A549 (cell line): ENCODE results near the gene SOX14. TPM values are rescaled to one million over a fixed set of nuclear protein-coding genes. Genes with fewer than 3 reads are reported as not detected.

Experiments
- ATAC-seq, 2 experiments: fragments of 200-7000 bp in 1 of 2; fragments of >200 bp in 1 of 2; cut with Nextera tagmentation in 1 of 2; cut with Tn5 transposase in 1 of 2; 3 replicates each; pipeline versions ENCODE4 v1.8.0 to v1.9.1; 2018 to 2020; ENCODE audit warnings: mild to moderate bottlenecking in 1 of 2, moderate library complexity in 1 of 2
- CTCF ChIA-PET: fragments of 300-600 bp; sonication (Branson Sonifier 250); formaldehyde crosslinking; extraction: SDS; loops from one replicate; lab custom pipeline; 2021; ENCODE audit warnings: antibody characterized with exemption, inconsistent platforms; lab: Yijun Ruan, JAX
- POLR2A ChIA-PET: fragments of 350-600 bp; formaldehyde crosslinking; extraction: SDS; loops from one replicate; lab custom pipeline; 2021; ENCODE audit warnings: antibody characterized with exemption, inconsistent platforms; lab: Yijun Ruan, JAX
- DNase-seq, 2 experiments: peaks; one replicate each; pipeline versions ENCODE4 v3.0.0 to v3.0.0-alpha.2; 2011 to 2016; ENCODE audit warnings: low read depth in 1 of 2, low spot score in 1 of 2
- FAIRE-seq: peaks from 2 replicates; lab custom pipeline; 2011; peaks lifted over from hg19 to GRCh38; lab: Jason Lieb, UNC
- H3K27ac ChIP-seq, 2 experiments: fragments of >200 bp; sonication (Bioruptor Twin); formaldehyde crosslinking; 3 replicates each; pipeline ENCODE4 v1.5.1; 2016 to 2017
- H3K4me1 ChIP-seq: fragments of >200 bp; sonication (Bioruptor Twin); formaldehyde crosslinking; 3 replicates; pipeline ENCODE4 v1.6.1; 2016
- H3K4me2 ChIP-seq: fragments of >200 bp; sonication (Bioruptor Twin); formaldehyde crosslinking; 3 replicates; pipeline ENCODE4 v1.6.1; 2016
- H3K4me3 ChIP-seq: fragments of >200 bp; sonication (Bioruptor Twin); formaldehyde crosslinking; 3 replicates; pipeline ENCODE4 v1.5.1; 2016
- H3K9me3 ChIP-seq: fragments of >200 bp; sonication (Bioruptor Twin); formaldehyde crosslinking; 3 replicates; pipeline ENCODE4 v1.6.1; 2016
- CEBPB ChIP-seq, 2 experiments: fragments of >200 bp in 1 of 2; sonication (Bioruptor Twin) in 1 of 2; formaldehyde crosslinking in 1 of 2; IDR thresholded peaks; 2 replicates each; pipeline ENCODE4 v1.6.1; 2012 to 2016
- CHD4 ChIP-seq: fragments of 200-600 bp; sonication (generic); IDR thresholded peaks from 2 replicates; pipeline ENCODE4 v1.6.1; 2016; ENCODE audit warnings: antibody characterized with exemption, mild to moderate bottlenecking, borderline replicate concordance
- FOSL2 ChIP-seq, 2 experiments: fragments of 450-650 bp in 1 of 2; fragments of >200 bp in 1 of 2; sonication (Bioruptor Twin) in 1 of 2; formaldehyde crosslinking; IDR thresholded peaks; 2 replicates each; pipeline versions ENCODE4 v1.5.0 to v1.6.1; 2016 to 2020; ENCODE audit warnings: mild to moderate bottlenecking in 1 of 2, moderate library complexity in 1 of 2
- HDAC2 ChIP-seq: fragments of 200-600 bp; sonication (generic); IDR thresholded peaks from 2 replicates; pipeline ENCODE4 v1.6.1; 2016
- HEYL ChIP-seq: fragments of 250-450 bp; sonication (Bioruptor Pico); IDR thresholded peaks from 2 replicates; pipeline ENCODE4 v1.8.0; 2021; ENCODE audit warnings: mild to moderate bottlenecking, moderate library complexity
- KDM5A ChIP-seq: fragments of 200-600 bp; sonication (generic); IDR thresholded peaks from 2 replicates; pipeline ENCODE4 v1.6.1; 2016; ENCODE audit warnings: antibody characterized with exemption, mild to moderate bottlenecking
- MAFK ChIP-seq: fragments of 450-650 bp; IDR thresholded peaks from 2 replicates; pipeline ENCODE4 v1.6.1; 2014; ENCODE audit not compliant: partially characterized antibody
- MAZ ChIP-seq: fragments of 150-350 bp; IDR thresholded peaks from 2 replicates; pipeline ENCODE4 v1.6.1; 2014; ENCODE audit warnings: antibody characterized with exemption, low read depth, low read length, borderline replicate concordance
- NPAS2 ChIP-seq: fragments of 250-450 bp; sonication (Bioruptor Pico); IDR thresholded peaks from 2 replicates; pipeline ENCODE4 v1.8.0; 2022; ENCODE audit warnings: mild to moderate bottlenecking, moderate library complexity, borderline replicate concordance
- PHF8 ChIP-seq: fragments of 200-600 bp; sonication (generic); IDR thresholded peaks from 2 replicates; pipeline ENCODE4 v1.6.1; 2016; ENCODE audit warnings: low read depth, mild to moderate bottlenecking, antibody characterized with exemption, moderate library complexity, borderline replicate concordance
- RAD21 ChIP-seq, 2 experiments: fragments of >200 bp in 1 of 2; sonication (Bioruptor Twin) in 1 of 2; formaldehyde crosslinking in 1 of 2; IDR thresholded peaks in 1 of 2; conservative IDR thresholded peaks in 1 of 2; 2 replicates in 1 of 2; 3 replicates in 1 of 2; pipeline ENCODE4 v1.6.1; 2012 to 2018; ENCODE audit warnings: inconsistent platforms in 1 of 2
- RARB ChIP-seq: fragments of 250-450 bp; sonication (Bioruptor Pico); IDR thresholded peaks from 2 replicates; pipeline ENCODE4 v1.8.0; 2021; ENCODE audit warnings: mild to moderate bottlenecking, moderate library complexity
- RFX5 ChIP-seq: fragments of 450-650 bp; IDR thresholded peaks from 2 replicates; pipeline ENCODE4 v1.7.1; 2014; ENCODE audit warnings: antibody characterized with exemption, mild to moderate bottlenecking, moderate library complexity
- SREBF2 ChIP-seq: fragments of 450-650 bp; IDR thresholded peaks from 2 replicates; pipeline ENCODE4 v1.6.1; 2014; ENCODE audit warnings: mild to moderate bottlenecking, moderate library complexity
- TP53 ChIP-seq: fragments of 250-450 bp; sonication (Bioruptor Pico); IDR thresholded peaks from 2 replicates; pipeline ENCODE4 v1.5.0; 2021; ENCODE audit warnings: mild to moderate bottlenecking, moderate library complexity
- ZNF302 ChIP-seq: fragments of 250-450 bp; sonication (Bioruptor Pico); IDR thresholded peaks from 2 replicates; pipeline ENCODE4 v1.9.0; 2021; ENCODE audit warnings: inconsistent platforms, mild to moderate bottlenecking, moderate library complexity
- whole genome bisulfite sequencing: methylation state at CpG from one replicate; pipeline ENCODE4 v1.1.6; 2017; ENCODE audit errors: missing lambda C conversion rate; 5-methylcytosine and 5-hydroxymethylcytosine counted together
- polyA plus RNA-seq, 4 experiments: library from polyadenylated mRNA; depleted of rRNA in 3 of 4; stranded (reverse); fragments of >200 nt; fragmentation: RNase III in 1 of 4; extraction: RNeasy Plus Mini Kit Qiagen cat#74134 plus additional on column Dnase treatment in 1 of 4; gene quantifications; 2 replicates in 3 of 4; 3 replicates in 1 of 4; pipeline ENCODE4 v1.2.3, GENCODE V29; 2011 to 2017
- TF ChIP-seq, protein P1 (sequence below): IDR thresholded peaks from 2 replicates; pipeline ENCODE4 v1.6.1; 2012; ENCODE audit warnings: low read depth, borderline replicate concordance
- TF ChIP-seq, protein P2 (sequence below): fragments of >200 bp; sonication (Bioruptor Twin); formaldehyde crosslinking; IDR thresholded peaks from 3 replicates; pipeline ENCODE4 v1.5.1; 2016
- TF ChIP-seq, protein P3 (sequence below): fragments of 150-350 bp; IDR thresholded peaks from 2 replicates; pipeline ENCODE4 v1.6.1; 2014; ENCODE audit warnings: low read depth, mild to moderate bottlenecking, low read length
- TF ChIP-seq, protein P4 (sequence below): fragments of >200 bp; sonication (Bioruptor Twin); formaldehyde crosslinking; IDR thresholded peaks from 2 replicates; pipeline ENCODE4 v1.6.1; 2016
- TF ChIP-seq, protein P5 (sequence below): fragments of 200-600 bp; sonication (generic); IDR thresholded peaks from 2 replicates; pipeline ENCODE4 v1.6.1; 2016; ENCODE audit warnings: antibody characterized with exemption, mild to moderate bottlenecking, moderate library complexity
- TF ChIP-seq, protein P6 (sequence below): IDR thresholded peaks from 2 replicates; pipeline ENCODE4 v1.6.1; 2012

SOX14 gene
- polyA plus RNA-seq, 2 of the 4 experiments (the other 2 are of a cell fraction): not detected

DNA sequence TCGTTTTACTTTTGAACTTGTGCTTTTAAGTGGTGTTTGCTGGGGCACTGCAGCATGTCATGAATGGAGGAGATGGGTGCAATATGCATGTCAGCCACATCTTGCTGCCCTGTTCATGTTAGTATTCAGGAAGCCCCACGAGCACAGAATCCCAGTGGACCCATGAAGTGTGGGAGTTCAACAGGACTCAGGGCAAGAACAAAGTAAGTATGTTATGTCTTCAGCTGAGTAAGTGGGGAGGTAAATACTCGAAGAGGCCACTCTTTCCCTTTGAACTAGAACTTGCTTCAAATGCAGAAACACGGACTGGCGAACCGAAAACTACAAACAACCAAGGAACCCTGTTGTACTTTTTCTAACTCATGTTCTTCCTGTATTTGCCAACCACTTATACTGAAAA, 23.4 kb downstream of the SOX14 start (continued):
- TF ChIP-seq MAFK (no peak), KDM5A (no peak), TP53 (CRISPR knock-in tag) (no peak)

DNA sequence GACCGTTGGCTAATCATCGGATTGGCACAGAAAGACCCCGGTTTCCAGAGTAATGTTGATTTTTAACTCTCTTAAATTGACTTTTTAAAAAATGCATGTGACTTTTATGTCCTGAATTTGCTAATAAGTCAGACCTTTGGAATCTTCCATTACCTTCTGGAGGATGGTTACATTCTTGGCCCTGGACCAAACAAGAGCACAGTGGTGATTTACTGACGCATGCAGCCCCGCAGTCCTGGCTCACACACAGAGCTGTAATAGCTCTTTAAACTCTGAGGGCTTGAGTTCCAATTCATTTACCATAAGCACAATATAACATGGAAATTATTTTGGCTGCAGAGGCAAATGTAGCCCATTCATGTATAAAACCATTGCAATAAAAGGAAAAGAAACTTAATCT, 25.1 kb downstream of the SOX14 start:
- no peak for ATAC-seq

DNA sequence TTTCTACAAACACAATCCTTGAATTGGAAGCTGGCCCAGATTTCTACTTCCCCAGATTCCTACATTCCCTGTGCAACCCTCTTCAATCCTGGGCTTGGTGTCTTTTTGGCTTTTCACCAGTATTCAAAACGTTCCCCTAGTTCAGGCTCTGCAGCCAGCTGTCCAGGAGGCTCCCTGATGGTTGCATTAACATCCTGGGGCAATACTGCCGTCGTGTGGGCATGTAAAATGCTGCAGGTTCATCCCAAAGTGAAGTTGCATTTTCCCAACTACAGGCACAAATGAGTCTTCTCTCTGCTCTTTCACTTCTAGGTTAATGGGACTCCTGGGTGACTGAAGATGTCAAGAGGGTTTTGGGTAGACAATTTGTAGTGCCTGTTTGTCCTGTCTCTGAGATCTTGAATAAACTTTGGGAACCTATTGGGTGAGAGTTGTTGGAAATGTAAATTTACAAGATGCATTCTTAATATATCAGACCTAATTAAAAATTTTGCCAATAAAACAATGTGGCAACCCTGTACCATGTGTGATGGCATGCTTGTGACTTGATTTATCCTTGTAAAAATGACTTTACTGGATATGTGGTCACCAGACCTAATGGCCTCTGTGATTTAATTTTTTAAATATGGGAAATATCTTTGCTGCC, 28.6 kb downstream of the SOX14 start:
- DNase-seq (peak in 1 of 2 experiments; percentile 23), FAIRE-seq (no peak), ATAC-seq (peak in 1 of 2 experiments; percentile 40; a peak in 1 of 6 replicates)
- Histone ChIP-seq H3K4me3 (no peak overlapping the region), H3K27ac (no peak overlapping the region), H3K9me3 (no peaks in the 10 kb centered on the region), H3K4me1 (no peaks in the 10 kb centered on the region), H3K4me2 (no peak overlapping the region)
- ChIA-PET CTCF (no interaction called here), POLR2A (no interaction called here)
- WGBS: 0% methylated on average over 1 of the region's 3 CpGs
- TF ChIP-seq, protein P1, sequence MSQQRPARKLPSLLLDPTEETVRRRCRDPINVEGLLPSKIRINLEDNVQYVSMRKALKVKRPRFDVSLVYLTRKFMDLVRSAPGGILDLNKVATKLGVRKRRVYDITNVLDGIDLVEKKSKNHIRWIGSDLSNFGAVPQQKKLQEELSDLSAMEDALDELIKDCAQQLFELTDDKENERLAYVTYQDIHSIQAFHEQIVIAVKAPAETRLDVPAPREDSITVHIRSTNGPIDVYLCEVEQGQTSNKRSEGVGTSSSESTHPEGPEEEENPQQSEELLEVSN: no peak
- TF ChIP-seq, protein P2, sequence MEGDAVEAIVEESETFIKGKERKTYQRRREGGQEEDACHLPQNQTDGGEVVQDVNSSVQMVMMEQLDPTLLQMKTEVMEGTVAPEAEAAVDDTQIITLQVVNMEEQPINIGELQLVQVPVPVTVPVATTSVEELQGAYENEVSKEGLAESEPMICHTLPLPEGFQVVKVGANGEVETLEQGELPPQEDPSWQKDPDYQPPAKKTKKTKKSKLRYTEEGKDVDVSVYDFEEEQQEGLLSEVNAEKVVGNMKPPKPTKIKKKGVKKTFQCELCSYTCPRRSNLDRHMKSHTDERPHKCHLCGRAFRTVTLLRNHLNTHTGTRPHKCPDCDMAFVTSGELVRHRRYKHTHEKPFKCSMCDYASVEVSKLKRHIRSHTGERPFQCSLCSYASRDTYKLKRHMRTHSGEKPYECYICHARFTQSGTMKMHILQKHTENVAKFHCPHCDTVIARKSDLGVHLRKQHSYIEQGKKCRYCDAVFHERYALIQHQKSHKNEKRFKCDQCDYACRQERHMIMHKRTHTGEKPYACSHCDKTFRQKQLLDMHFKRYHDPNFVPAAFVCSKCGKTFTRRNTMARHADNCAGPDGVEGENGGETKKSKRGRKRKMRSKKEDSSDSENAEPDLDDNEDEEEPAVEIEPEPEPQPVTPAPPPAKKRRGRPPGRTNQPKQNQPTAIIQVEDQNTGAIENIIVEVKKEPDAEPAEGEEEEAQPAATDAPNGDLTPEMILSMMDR: peak; percentile 16; the same call in 1 of the 3 replicates
- peak; percentile 21 to 55; a peak in 4 of 5 replicates for TF ChIP-seq RAD21 (conservative IDR thresholded peaks at IDR 0.05 in 1 of 2, IDR thresholded peaks at IDR 0.05 in 1 of 2)

More for the DNA sequence above, 25.1 kb downstream of the SOX14 start:
- CTCF ChIA-PET: no interaction called here
- H3K4me1 ChIP-seq: no peaks in the 10 kb centered on the region
- no peaks in the 10 kb centered on the region for H3K9me3 ChIP-seq
- TF ChIP-seq FOSL2 (IDR thresholded peaks at IDR 0.05) (no peak), FOSL2 (CRISPR knock-in tag; IDR thresholded peaks at IDR 0.05) (no peak), MAZ (no peak), ZNF302 (CRISPR knock-in tag) (no peak), RARB (CRISPR knock-in tag) (no peak), CEBPB (IDR thresholded peaks at IDR 0.05) (no peak), CHD4 (no peak), NPAS2 (CRISPR knock-in tag) (no peak), PHF8 (no peak), SREBF2 (no peak), HEYL (CRISPR knock-in tag) (no peak), HDAC2 (no peak), MAFK (no peak), RFX5 (no peak)
- TF ChIP-seq, protein P3, sequence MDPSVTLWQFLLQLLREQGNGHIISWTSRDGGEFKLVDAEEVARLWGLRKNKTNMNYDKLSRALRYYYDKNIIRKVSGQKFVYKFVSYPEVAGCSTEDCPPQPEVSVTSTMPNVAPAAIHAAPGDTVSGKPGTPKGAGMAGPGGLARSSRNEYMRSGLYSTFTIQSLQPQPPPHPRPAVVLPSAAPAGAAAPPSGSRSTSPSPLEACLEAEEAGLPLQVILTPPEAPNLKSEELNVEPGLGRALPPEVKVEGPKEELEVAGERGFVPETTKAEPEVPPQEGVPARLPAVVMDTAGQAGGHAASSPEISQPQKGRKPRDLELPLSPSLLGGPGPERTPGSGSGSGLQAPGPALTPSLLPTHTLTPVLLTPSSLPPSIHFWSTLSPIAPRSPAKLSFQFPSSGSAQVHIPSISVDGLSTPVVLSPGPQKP: no peak
- TF ChIP-seq, protein P4, sequence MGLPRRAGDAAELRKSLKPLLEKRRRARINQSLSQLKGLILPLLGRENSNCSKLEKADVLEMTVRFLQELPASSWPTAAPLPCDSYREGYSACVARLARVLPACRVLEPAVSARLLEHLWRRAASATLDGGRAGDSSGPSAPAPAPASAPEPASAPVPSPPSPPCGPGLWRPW: no peak
- TF ChIP-seq, protein P5, sequence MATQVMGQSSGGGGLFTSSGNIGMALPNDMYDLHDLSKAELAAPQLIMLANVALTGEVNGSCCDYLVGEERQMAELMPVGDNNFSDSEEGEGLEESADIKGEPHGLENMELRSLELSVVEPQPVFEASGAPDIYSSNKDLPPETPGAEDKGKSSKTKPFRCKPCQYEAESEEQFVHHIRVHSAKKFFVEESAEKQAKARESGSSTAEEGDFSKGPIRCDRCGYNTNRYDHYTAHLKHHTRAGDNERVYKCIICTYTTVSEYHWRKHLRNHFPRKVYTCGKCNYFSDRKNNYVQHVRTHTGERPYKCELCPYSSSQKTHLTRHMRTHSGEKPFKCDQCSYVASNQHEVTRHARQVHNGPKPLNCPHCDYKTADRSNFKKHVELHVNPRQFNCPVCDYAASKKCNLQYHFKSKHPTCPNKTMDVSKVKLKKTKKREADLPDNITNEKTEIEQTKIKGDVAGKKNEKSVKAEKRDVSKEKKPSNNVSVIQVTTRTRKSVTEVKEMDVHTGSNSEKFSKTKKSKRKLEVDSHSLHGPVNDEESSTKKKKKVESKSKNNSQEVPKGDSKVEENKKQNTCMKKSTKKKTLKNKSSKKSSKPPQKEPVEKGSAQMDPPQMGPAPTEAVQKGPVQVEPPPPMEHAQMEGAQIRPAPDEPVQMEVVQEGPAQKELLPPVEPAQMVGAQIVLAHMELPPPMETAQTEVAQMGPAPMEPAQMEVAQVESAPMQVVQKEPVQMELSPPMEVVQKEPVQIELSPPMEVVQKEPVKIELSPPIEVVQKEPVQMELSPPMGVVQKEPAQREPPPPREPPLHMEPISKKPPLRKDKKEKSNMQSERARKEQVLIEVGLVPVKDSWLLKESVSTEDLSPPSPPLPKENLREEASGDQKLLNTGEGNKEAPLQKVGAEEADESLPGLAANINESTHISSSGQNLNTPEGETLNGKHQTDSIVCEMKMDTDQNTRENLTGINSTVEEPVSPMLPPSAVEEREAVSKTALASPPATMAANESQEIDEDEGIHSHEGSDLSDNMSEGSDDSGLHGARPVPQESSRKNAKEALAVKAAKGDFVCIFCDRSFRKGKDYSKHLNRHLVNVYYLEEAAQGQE: no peak
- TF ChIP-seq, protein P6, sequence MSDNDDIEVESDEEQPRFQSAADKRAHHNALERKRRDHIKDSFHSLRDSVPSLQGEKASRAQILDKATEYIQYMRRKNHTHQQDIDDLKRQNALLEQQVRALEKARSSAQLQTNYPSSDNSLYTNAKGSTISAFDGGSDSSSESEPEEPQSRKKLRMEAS: no peak
- TF ChIP-seq, protein P1: no peak
- TF ChIP-seq, all 56 proteins: peak for 0
- H3K27ac ChIP-seq: no peak overlapping the region
- no peak overlapping the region for H3K4me2 ChIP-seq
- no peak overlapping the region for H3K4me3 ChIP-seq
- POLR2A ChIA-PET: no interaction called here
- no peak for DNase-seq
- FAIRE-seq: no peak
- WGBS: 76% methylated on average over 5 of the region's 5 CpGs
